Measurements from ENCODE around the gene ATP6V0D1.
A peak's percentile ranks its signal among the peaks of the same experiment; 100 is the strongest.

The ATP6V0D1 gene

DNA sequence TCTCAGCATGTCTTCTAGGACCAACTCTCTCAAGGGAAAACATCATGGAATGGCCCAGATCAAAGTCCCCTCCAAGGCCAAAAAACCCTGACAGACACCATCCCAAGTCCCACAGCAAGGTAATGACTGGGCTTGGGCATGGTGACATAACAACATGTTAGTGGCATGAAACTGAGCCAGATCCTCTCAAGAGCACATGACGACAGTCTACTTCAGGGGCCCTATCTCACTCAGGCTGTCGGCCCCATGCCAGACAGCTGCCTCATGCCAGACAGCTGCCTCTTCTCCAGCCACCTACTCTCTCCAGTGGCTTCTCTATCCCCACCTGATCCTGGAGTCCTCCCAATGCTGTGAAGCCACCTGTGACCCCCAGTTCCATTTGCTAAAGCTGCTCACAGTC is 31.6 kb downstream of the ATP6V0D1 start:
- Histone ChIP-seq H2AFZ (ENCODE audit: low read length) (no peak overlapping the region), H3K9me2 (replicated peaks; ENCODE audit: insufficient read depth, low read length) (no peaks in the 10 kb centered on the region), H3K4me1 (ENCODE audit: low read length) (no peaks in the 10 kb centered on the region), H3F3A (ENCODE audit: insufficient read depth, low read length) (no peaks in the 10 kb centered on the region), H3K79me2 (ENCODE audit: low read length) (peaks cover 22% of the 10 kb centered on the region), H3K9ac (ENCODE audit: low read length) (no peak overlapping the region), H3K9me3 (replicated peaks; ENCODE audit: insufficient read depth, low read length) (no peaks in the 10 kb centered on the region), H3K36me3 (replicated peaks; ENCODE audit: insufficient read depth, low read length) (no peaks in the 10 kb centered on the region), H4K20me1 (ENCODE audit: insufficient read depth, low read length) (0 out of 2 replicates have a peak, but pooled peaks cover 2% of the 10 kb centered on the region), H3K27me3 (replicated peaks; ENCODE audit: insufficient read depth, low read length) (no peaks in the 10 kb centered on the region), H3K4me3 (ENCODE audit: low read length) (no peak overlapping the region), H3K27ac (ENCODE audit: low read length) (no peak overlapping the region), H3K4me2 (ENCODE audit: low read depth, low read length) (no peak overlapping the region)
- no peak for TF ChIP-seq CTCF (IDR thresholded peaks at IDR 0.05; ENCODE audit: low read length)
- no peak for TF ChIP-seq EZH2phosphoT487 (IDR thresholded peaks at IDR 0.05; ENCODE audit: low read length)
- no peak for TF ChIP-seq EZH2 (optimal IDR thresholded peaks at IDR 0.05; ENCODE audit: low read depth, low read length)
- no peak for DNase-seq

DNA sequence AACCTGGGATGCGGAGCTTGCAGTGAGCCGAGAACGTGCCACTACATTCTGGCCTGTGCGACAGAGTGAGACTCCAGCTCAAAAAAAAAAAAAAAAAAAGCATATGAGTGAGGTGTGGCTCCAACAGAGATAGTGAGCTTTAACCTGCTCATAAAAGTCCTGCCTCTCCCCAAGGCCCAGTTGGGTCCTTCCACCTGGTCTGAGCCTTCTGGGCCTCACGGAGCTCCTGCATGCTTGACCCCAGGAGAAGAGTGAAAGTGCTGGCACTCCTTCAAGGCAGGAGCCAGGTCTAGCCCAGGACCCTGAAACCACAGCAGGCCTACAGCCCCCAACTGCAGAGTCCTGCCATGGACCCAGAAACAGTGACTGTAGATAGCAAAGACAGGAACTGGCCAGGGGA is 32.4 kb downstream of the ATP6V0D1 start:
- Histone ChIP-seq H3K27ac (ENCODE audit: low read length) (no peak overlapping the region), H3K4me3 (ENCODE audit: low read length) (no peak overlapping the region), H3K9me3 (replicated peaks; ENCODE audit: insufficient read depth, low read length) (no peaks in the 10 kb centered on the region), H2AFZ (ENCODE audit: low read length) (no peak overlapping the region), H3K9ac (ENCODE audit: low read length) (no peak overlapping the region), H3K79me2 (ENCODE audit: low read length) (peaks cover 23% of the 10 kb centered on the region), H4K20me1 (ENCODE audit: insufficient read depth, low read length) (0 out of 2 replicates have a peak, but pooled peaks cover 2% of the 10 kb centered on the region), H3K36me3 (replicated peaks; ENCODE audit: insufficient read depth, low read length) (no peaks in the 10 kb centered on the region), H3F3A (ENCODE audit: insufficient read depth, low read length) (no peaks in the 10 kb centered on the region), H3K4me1 (ENCODE audit: low read length) (no peaks in the 10 kb centered on the region), H3K27me3 (replicated peaks; ENCODE audit: insufficient read depth, low read length) (no peaks in the 10 kb centered on the region), H3K4me2 (ENCODE audit: low read depth, low read length) (no peak overlapping the region), H3K9me2 (replicated peaks; ENCODE audit: insufficient read depth, low read length) (no peaks in the 10 kb centered on the region)
- TF ChIP-seq CTCF (IDR thresholded peaks at IDR 0.05; ENCODE audit: low read length), result no peak
- no peak for TF ChIP-seq EZH2phosphoT487 (IDR thresholded peaks at IDR 0.05; ENCODE audit: low read length)
- TF ChIP-seq EZH2 (optimal IDR thresholded peaks at IDR 0.05; ENCODE audit: low read depth, low read length), result no peak
- DNase-seq, result no peak

DNA sequence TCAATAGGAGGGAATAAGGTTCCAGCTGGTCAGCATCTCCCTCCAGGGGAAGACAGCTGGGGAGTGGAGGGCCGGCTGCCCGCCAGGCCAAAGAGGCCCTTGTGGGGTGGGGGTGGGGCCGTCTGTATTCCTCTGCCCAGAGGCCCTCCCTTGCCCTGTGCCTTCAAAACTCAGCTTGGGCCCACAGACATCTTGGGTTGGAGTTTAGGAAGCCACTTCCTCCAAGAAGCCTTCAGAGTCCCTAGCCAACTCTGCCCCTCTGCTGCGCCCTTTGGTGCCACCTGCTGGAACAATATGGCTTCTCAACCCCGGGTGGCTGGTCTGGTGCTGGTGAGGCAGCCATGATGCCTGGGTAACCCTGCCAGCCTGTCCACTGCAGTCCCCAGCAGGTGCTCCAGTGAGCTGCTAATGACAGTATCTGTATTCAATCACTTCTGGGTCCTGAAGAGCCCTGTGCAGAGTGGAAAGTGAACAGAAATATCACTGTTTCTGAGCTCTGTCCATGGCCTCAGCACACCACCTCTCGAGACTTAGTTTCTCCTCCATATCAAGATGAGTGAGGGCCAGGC is 33.4 kb downstream of the ATP6V0D1 start:
- Histone ChIP-seq H3K9ac (ENCODE audit: low read length) (no peak overlapping the region), H3K36me3 (replicated peaks; ENCODE audit: insufficient read depth, low read length) (no peaks in the 10 kb centered on the region), H3F3A (ENCODE audit: insufficient read depth, low read length) (no peaks in the 10 kb centered on the region), H3K27me3 (replicated peaks; ENCODE audit: insufficient read depth, low read length) (no peaks in the 10 kb centered on the region), H3K4me1 (ENCODE audit: low read length) (no peaks in the 10 kb centered on the region), H3K79me2 (ENCODE audit: low read length) (peaks cover 23% of the 10 kb centered on the region), H3K4me2 (ENCODE audit: low read depth, low read length) (no peak overlapping the region), H3K9me3 (replicated peaks; ENCODE audit: insufficient read depth, low read length) (no peaks in the 10 kb centered on the region), H3K4me3 (ENCODE audit: low read length) (no peak overlapping the region), H3K9me2 (replicated peaks; ENCODE audit: insufficient read depth, low read length) (no peaks in the 10 kb centered on the region), H2AFZ (ENCODE audit: low read length) (no peak overlapping the region), H3K27ac (ENCODE audit: low read length) (no peak overlapping the region), H4K20me1 (ENCODE audit: insufficient read depth, low read length) (0 out of 2 replicates have a peak, but pooled peaks cover 2% of the 10 kb centered on the region)
- DNase-seq, result peak; percentile 75
- TF ChIP-seq CTCF (IDR thresholded peaks at IDR 0.05; ENCODE audit: low read length), result peak; percentile 88
- TF ChIP-seq EZH2 (optimal IDR thresholded peaks at IDR 0.05; ENCODE audit: low read depth, low read length), result no peak
